ENCODE results near the gene TMEM240. TPM values are rescaled to one million over a fixed set of nuclear protein-coding genes. Genes with fewer than 3 reads are reported as not detected.
"Not testable (repeated sequence)": the region's sequence is repeated elsewhere in the genome, so short reads cannot be mapped to it uniquely, and the experiment has no call there.

Gene TMEM240
- total RNA-seq, 1 experiment from 2014 or later: 3.6 TPM

DNA sequence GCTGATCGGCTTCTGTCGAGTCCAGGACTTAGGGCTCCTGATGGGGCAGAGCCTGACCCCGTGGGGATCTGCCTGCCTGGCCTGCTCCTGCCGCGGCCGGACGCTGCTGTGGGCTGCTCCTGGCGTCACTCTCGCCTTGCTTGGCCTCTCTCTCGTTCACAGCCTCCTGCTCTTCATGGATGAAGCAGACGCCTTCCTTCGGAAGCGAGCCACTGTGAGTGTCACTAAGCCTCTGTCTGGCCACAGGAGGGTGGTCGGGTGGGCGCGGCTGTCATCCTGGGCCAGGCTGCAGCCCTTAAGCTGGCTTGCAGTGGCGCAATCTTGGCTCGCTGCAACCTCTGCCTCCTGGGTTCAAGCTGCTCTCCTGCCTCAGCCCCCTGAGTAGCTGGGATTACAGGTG lies 52.7 kb downstream of the TMEM240 start:
- BruUV-seq (replicated peaks): no TSS peak
- Mint-ChIP-seq H3K36me3 (ENCODE audit: insufficient read depth, unreplicated experiment) (peaks cover 56% of the 10 kb centered on the region), H3K4me3 (ENCODE audit: unreplicated experiment) (no peak overlapping the region), H3K27ac (ENCODE audit: low read depth, unreplicated experiment) (no peak overlapping the region), H3K9me3 (ENCODE audit: unreplicated experiment) (no peaks in the 10 kb centered on the region), H3K4me1 (ENCODE audit: insufficient read depth, unreplicated experiment) (no peaks in the 10 kb centered on the region), H3K27me3 (ENCODE audit: insufficient read depth, unreplicated experiment) (no peaks in the 10 kb centered on the region)
- TF ChIP-seq, protein P1, sequence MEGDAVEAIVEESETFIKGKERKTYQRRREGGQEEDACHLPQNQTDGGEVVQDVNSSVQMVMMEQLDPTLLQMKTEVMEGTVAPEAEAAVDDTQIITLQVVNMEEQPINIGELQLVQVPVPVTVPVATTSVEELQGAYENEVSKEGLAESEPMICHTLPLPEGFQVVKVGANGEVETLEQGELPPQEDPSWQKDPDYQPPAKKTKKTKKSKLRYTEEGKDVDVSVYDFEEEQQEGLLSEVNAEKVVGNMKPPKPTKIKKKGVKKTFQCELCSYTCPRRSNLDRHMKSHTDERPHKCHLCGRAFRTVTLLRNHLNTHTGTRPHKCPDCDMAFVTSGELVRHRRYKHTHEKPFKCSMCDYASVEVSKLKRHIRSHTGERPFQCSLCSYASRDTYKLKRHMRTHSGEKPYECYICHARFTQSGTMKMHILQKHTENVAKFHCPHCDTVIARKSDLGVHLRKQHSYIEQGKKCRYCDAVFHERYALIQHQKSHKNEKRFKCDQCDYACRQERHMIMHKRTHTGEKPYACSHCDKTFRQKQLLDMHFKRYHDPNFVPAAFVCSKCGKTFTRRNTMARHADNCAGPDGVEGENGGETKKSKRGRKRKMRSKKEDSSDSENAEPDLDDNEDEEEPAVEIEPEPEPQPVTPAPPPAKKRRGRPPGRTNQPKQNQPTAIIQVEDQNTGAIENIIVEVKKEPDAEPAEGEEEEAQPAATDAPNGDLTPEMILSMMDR (IDR thresholded peaks at IDR 0.05; ENCODE audit: unreplicated experiment): no peak
- ChIA-PET CTCF (interaction anchor here (1.5 kb wide), 1 partner anchor 17 kb away, joined by 4 read pairs; no protein-coding TSS in a partner anchor), POLR2A (no interaction called here)
- no peak for DNase-seq (ENCODE audit: unreplicated experiment)
- intact Hi-C loops (cut with micrococcal nuclease): no loop called here

DNA sequence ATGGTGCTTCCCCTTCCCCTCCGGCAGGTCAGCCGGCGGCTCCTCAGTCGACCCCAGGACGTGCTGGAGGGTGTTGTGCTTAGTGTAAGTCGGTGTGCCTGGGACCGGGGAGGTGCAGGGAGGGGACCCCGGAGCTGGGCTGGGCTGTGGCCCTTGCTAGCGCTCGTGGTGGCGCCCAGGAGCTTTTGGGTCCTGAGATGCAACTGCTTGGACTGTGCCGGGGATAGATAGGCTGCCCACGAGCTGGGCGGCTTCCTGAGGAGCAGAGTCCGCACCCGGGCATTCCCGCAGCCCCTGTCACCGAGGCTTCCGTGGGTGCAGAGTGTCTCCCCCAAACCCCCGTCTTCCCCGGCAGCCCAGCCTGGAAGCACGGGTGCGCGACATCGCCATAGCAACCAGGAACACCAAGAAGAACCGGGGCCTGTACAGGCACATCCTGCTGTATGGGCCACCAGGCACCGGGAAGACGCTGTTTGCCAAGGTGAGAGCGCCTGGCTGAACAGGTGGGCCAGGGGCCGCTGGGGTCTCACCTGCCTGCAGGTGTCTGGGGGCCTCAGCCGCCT lies 54.6 kb downstream of the TMEM240 start:
- H3K9me3 Mint-ChIP-seq (ENCODE audit: unreplicated experiment); CTCF ChIA-PET; intact Hi-C loops (cut with micrococcal nuclease); H3K4me1 Mint-ChIP-seq (ENCODE audit: insufficient read depth, unreplicated experiment); POLR2A ChIA-PET; H3K27ac Mint-ChIP-seq (ENCODE audit: low read depth, unreplicated experiment); DNase-seq (ENCODE audit: unreplicated experiment); H3K4me3 Mint-ChIP-seq (ENCODE audit: unreplicated experiment); H3K27me3 Mint-ChIP-seq (ENCODE audit: insufficient read depth, unreplicated experiment); BruUV-seq (replicated peaks): not testable (repeated sequence)
- H3K36me3 Mint-ChIP-seq (ENCODE audit: insufficient read depth, unreplicated experiment): peaks cover 46% of the 10 kb centered on the region

DNA sequence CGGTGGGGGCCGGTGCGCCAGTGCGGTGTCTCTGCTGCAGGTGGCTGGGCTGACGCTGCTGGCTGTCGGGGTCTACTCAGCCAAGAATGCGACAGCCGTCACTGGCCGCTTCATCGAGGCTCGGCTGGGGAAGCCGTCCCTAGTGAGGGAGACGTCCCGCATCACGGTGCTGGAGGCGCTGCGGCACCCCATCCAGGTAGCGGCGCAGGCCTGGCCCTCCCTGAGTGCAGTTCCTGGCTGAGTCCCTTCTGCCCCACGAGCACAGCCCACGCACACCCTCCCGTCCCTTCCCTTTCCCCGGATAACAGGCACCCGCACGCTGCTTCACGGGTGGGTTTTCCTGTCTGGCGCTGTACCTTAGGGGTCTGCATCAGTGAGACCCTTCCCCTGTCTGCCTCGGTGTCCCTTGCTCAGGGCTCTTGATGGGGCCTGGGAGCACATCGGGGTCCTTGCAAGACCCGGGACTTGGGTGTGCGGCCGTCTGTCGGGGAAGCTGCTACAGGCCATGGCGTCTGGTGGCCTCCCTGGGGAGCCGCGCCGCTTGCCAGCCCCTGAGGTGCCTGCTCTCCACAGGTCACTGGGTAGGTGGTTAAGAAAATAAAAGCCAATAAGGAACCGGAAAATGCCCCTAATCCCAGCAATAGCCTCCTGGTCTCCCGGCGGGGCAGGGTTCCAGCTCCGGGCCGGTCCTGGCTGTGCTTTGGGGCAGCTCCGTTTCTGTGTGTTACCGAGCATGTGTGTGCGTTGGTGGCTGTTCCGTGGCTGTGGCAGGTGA lies 55.3 kb downstream of the TMEM240 start:
- intact Hi-C loops (cut with micrococcal nuclease); H3K4me1 Mint-ChIP-seq (ENCODE audit: insufficient read depth, unreplicated experiment); H3K4me3 Mint-ChIP-seq (ENCODE audit: unreplicated experiment); POLR2A ChIA-PET; H3K9me3 Mint-ChIP-seq (ENCODE audit: unreplicated experiment); DNase-seq (ENCODE audit: unreplicated experiment); H3K27ac Mint-ChIP-seq (ENCODE audit: low read depth, unreplicated experiment); BruUV-seq (replicated peaks); H3K27me3 Mint-ChIP-seq (ENCODE audit: insufficient read depth, unreplicated experiment): not testable (repeated sequence)
- peaks cover 45% of the 10 kb centered on the region for H3K36me3 Mint-ChIP-seq (ENCODE audit: insufficient read depth, unreplicated experiment)
- CTCF ChIA-PET: interaction anchor here (0.6 kb wide), 1 partner anchor 20 kb away, joined by 3 read pairs; no protein-coding TSS in a partner anchor

Other genes starting within 250 kb of the TMEM240 start
- gene ACAP3, start 232.7 kb downstream of the TMEM240 start, total RNA-seq (2022): 31.5 and 33.5 TPM in 2 replicates
- gene PUSL1, start 232.0 kb downstream of the TMEM240 start, total RNA-seq (2022): 15.9 and 27.4 TPM in 2 replicates
- gene INTS11, start 216.0 kb downstream of the TMEM240 start, total RNA-seq (2022): 122 and 129 TPM in 2 replicates
- gene CPTP, start 215.8 kb downstream of the TMEM240 start, total RNA-seq (2022): 19.3 and 21.0 TPM in 2 replicates
- 0.17 TPM in 1 of 2 replicates, not detected in the other for gene TAS1R3, start 209.3 kb downstream of the TMEM240 start, total RNA-seq (2022)
- 96.2 and 113 TPM in 2 replicates for gene DVL1, start 191.2 kb downstream of the TMEM240 start, total RNA-seq (2022)
- not detected in 2 replicates for gene MXRA8, start 182.1 kb downstream of the TMEM240 start, total RNA-seq (2022)
- gene AURKAIP1, start 165.4 kb downstream of the TMEM240 start, total RNA-seq (2022): 120 and 148 TPM in 2 replicates
- gene CCNL2, start 141.3 kb downstream of the TMEM240 start, total RNA-seq (2022): 230 and 248 TPM in 2 replicates
- gene MRPL20, start 133.3 kb downstream of the TMEM240 start, total RNA-seq (2022): 131 and 137 TPM in 2 replicates
- gene ANKRD65, start 119.3 kb downstream of the TMEM240 start, total RNA-seq (2022): 0.86 and 1.4 TPM in 2 replicates
- 0.37 and 0.54 TPM in 2 replicates for gene VWA1, start 104.9 kb downstream of the TMEM240 start, total RNA-seq (2022)
- 0.27 and 2.0 TPM in 2 replicates for gene ATAD3C, start 90.9 kb downstream of the TMEM240 start, total RNA-seq (2022)
- gene ATAD3B, start 68.9 kb downstream of the TMEM240 start, total RNA-seq (2022): 42.2 and 46.9 TPM in 2 replicates
- 43.1 and 63.2 TPM in 2 replicates for gene ATAD3A, start 28.5 kb downstream of the TMEM240 start, total RNA-seq (2022)
- 97.4 and 104 TPM in 2 replicates for gene SSU72, start 34.2 kb upstream of the TMEM240 start, total RNA-seq (2022)
- gene FNDC10, start 59.5 kb upstream of the TMEM240 start, total RNA-seq (2022): 4.3 and 5.1 TPM in 2 replicates
- 46.4 and 61.3 TPM in 2 replicates for gene MIB2, start 74.9 kb upstream of the TMEM240 start, total RNA-seq (2022)
- gene MMP23B, start 91.5 kb upstream of the TMEM240 start, total RNA-seq (2022): 1.4 and 1.7 TPM in 2 replicates
- gene CDK11B, start 118.4 kb upstream of the TMEM240 start, total RNA-seq (2022): 32.0 and 32.5 TPM in 2 replicates
- gene SLC35E2B, start 152.2 kb upstream of the TMEM240 start, total RNA-seq (2022): 35.4 and 38.1 TPM in 2 replicates
- gene CDK11A, start 183.7 kb upstream of the TMEM240 start, total RNA-seq (2022): 43.8 and 54.0 TPM in 2 replicates
- 106 and 107 TPM in 2 replicates for gene NADK, start 237.8 kb upstream of the TMEM240 start, total RNA-seq (2022)